Fibroblast of lung (primary cell): ENCODE results near the gene NLRC5. TPM values are rescaled to one million over a fixed set of nuclear protein-coding genes. Genes with fewer than 3 reads are reported as not detected.

ENCODE experiments used
- DNase-seq, 2 donors: peaks; one replicate each; pipeline versions ENCODE4 v3.0.0 to v3.0.0-alpha.2; 2010; ENCODE audit warnings: low read depth in 2 of 2
- H2AFZ ChIP-seq: 2 replicates; pipeline ENCODE4 v1.5.1; 2012; ENCODE audit warnings: low read length, control low read depth, inconsistent platforms
- H3K27ac ChIP-seq: 2 replicates; pipeline ENCODE4 v1.5.1; 2011; ENCODE audit warnings: low read length, control low read depth; ENCODE audit not compliant: insufficient read depth
- H3K27me3 ChIP-seq: 2 replicates; pipeline ENCODE4 v1.5.1; 2011; ENCODE audit warnings: mild to moderate bottlenecking, low read length; ENCODE audit not compliant: control insufficient read depth, insufficient read depth
- H3K36me3 ChIP-seq: 2 replicates; pipeline ENCODE4 v1.5.1; 2011; ENCODE audit warnings: low read length; ENCODE audit not compliant: control insufficient read depth, insufficient read depth
- H3K4me1 ChIP-seq: 2 replicates; pipeline ENCODE4 v1.5.1; 2011; ENCODE audit warnings: low read length; ENCODE audit not compliant: control insufficient read depth, insufficient read depth; ENCODE audit errors: extremely low read depth
- H3K4me2 ChIP-seq: 2 replicates; pipeline ENCODE4 v1.5.1; 2011; ENCODE audit warnings: low read length, control low read depth; ENCODE audit not compliant: insufficient read depth; ENCODE audit errors: extremely low read depth
- H3K4me3 ChIP-seq, 4 experiments: fragments of 200-600 bp in 1 of 4; sonication (generic) in 1 of 4; replicated peaks in 1 of 4; 2 replicates each; pipeline ENCODE4 v1.5.1; 2011 to 2016; ENCODE audit warnings: low read length in 4 of 4, low read depth in 3 of 4, mild to moderate bottlenecking in 3 of 4, control low read depth in 2 of 4, inconsistent platforms in 1 of 4, mixed read lengths in 1 of 4; ENCODE audit not compliant: insufficient read depth in 1 of 4; ENCODE audit errors: control extremely low read depth in 1 of 4
- H3K79me2 ChIP-seq: 2 replicates; pipeline ENCODE4 v1.5.1; 2012; ENCODE audit warnings: mild to moderate bottlenecking, low read length, inconsistent platforms; ENCODE audit not compliant: control insufficient read depth, insufficient read depth
- H3K9ac ChIP-seq: 2 replicates; pipeline ENCODE4 v1.5.1; 2011; ENCODE audit warnings: mild to moderate bottlenecking, low read length, control low read depth; ENCODE audit not compliant: insufficient read depth
- H3K9me3 ChIP-seq: 2 replicates; pipeline ENCODE4 v1.5.1; 2012; ENCODE audit warnings: low read depth, low read length; ENCODE audit not compliant: control insufficient read depth, insufficient read depth
- H4K20me1 ChIP-seq: 2 replicates; pipeline ENCODE4 v1.5.1; 2011; ENCODE audit warnings: low read length; ENCODE audit not compliant: control insufficient read depth, insufficient read depth; ENCODE audit errors: extremely low read depth
- EZH2 ChIP-seq: IDR thresholded peaks from 2 replicates; pipeline ENCODE4 v1.5.1; 2012; ENCODE audit warnings: low read length, control low read depth, mild to moderate bottlenecking; ENCODE audit errors: missing control alignments
- polyA plus RNA-seq, 2 donors: library from polyadenylated mRNA; depleted of rRNA in 1 of 2; stranded (reverse) in 1 of 2; unstranded in 1 of 2; fragments of >200 nt; gene quantifications; 2 replicates each; pipeline ENCODE4 v1.2.1, GENCODE V29; 2011 to 2012; ENCODE audit warnings: missing spikeins in 1 of 2
- total RNA-seq: library from RNA; depleted of rRNA; stranded (reverse); fragments of >200 nt; gene quantifications from 2 replicates; pipeline ENCODE4 v1.2.1, GENCODE V29; 2014
- TF ChIP-seq, protein P1 (sequence below), 2 donors: IDR thresholded peaks in 1 of 2; conservative IDR thresholded peaks in 1 of 2; 1 replicate in 1 of 2; 2 replicates in 1 of 2; pipeline ENCODE4 v1.5.1; 2011 to 2012; ENCODE audit warnings: low read length in 2 of 2, control low read depth in 1 of 2, inconsistent platforms in 1 of 2, low read depth in 1 of 2, mild to moderate bottlenecking in 1 of 2

NLRC5 gene
- total and polyA plus RNA-seq, 2 donors (not counting 1 experiment from before 2014, with no cell fraction given), result 22.2 to 43.6 TPM

DNA sequence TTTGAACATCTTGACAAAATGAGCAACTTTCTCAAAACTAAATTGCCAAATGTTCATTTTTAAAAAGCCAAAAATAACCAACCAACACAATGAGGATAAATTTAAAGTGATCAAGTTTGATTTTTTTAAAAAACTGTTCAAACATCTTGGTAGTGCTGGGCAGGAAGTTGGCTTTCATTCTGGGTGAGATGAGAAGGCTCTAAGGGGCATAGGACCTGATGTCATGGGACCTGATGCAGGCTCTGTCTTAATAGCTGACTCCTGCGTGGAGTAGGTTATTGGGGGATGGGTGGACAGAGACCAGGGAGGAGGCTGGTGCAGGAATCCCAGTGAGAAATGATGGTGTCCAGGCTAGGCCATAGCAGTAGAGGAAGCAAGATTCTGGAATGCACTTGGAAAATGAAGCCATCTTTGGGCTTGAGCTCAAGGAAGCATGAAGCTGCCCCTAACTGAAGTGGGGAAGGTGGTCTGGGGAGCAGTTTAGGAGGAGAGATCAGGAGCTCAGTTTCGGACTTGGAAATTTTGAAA is 20.4 kb downstream of the NLRC5 start:
- H3K79me2 ChIP-seq, result peaks cover 24% of the 10 kb centered on the region

DNA sequence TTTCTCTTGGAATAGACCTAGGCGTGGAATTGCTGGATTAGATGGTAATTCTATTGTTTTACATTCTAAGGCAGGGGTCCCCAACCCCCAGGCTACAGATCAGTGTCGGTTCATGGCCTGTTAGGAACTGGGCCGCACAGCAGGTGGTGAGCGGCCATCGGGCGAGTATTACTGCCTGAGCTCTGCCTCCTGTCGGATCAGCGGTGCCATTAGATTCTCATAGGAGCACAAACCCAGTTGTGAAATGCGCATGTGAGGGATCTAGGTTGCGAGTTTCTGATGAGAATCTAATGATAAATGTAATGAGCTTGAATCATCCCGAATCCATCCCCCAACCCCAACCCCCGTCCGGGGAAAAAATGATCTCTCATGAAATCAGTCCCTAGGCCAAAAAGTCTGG is 23.0 kb downstream of the NLRC5 start:
- peaks cover 7% of the 10 kb centered on the region for H3K36me3 ChIP-seq
- no peaks in the 10 kb centered on the region for H3K27me3 ChIP-seq
- H3K9ac ChIP-seq, result no peak overlapping the region
- no peak for DNase-seq
- H3K79me2 ChIP-seq, result peaks cover 32% of the 10 kb centered on the region
- no peaks in the 10 kb centered on the region for H4K20me1 ChIP-seq
- peak overlapping the region; percentile 11 for H3K4me2 ChIP-seq
- no peaks in the 10 kb centered on the region for H3K9me3 ChIP-seq
- TF ChIP-seq EZH2, result no peak
- TF ChIP-seq, protein P1, sequence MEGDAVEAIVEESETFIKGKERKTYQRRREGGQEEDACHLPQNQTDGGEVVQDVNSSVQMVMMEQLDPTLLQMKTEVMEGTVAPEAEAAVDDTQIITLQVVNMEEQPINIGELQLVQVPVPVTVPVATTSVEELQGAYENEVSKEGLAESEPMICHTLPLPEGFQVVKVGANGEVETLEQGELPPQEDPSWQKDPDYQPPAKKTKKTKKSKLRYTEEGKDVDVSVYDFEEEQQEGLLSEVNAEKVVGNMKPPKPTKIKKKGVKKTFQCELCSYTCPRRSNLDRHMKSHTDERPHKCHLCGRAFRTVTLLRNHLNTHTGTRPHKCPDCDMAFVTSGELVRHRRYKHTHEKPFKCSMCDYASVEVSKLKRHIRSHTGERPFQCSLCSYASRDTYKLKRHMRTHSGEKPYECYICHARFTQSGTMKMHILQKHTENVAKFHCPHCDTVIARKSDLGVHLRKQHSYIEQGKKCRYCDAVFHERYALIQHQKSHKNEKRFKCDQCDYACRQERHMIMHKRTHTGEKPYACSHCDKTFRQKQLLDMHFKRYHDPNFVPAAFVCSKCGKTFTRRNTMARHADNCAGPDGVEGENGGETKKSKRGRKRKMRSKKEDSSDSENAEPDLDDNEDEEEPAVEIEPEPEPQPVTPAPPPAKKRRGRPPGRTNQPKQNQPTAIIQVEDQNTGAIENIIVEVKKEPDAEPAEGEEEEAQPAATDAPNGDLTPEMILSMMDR (conservative IDR thresholded peaks at IDR 0.05 in 1 of 2, IDR thresholded peaks at IDR 0.05 in 1 of 2; ENCODE audit: low read depth in 1 of 2, low read length in 2 of 2), result no peak
- peaks cover 7% of the 10 kb centered on the region for H3K4me1 ChIP-seq
- H2AFZ ChIP-seq, result no peak overlapping the region
- no peak overlapping the region for H3K4me3 ChIP-seq
- H3K27ac ChIP-seq, result no peak overlapping the region

More for the DNA sequence above, 20.4 kb downstream of the NLRC5 start:
- H3K36me3 ChIP-seq, result no peaks in the 10 kb centered on the region
- no peaks in the 10 kb centered on the region for H3K9me3 ChIP-seq
- no peak for DNase-seq
- TF ChIP-seq, protein P1 (conservative IDR thresholded peaks at IDR 0.05 in 1 of 2, IDR thresholded peaks at IDR 0.05 in 1 of 2; ENCODE audit: low read depth in 1 of 2, low read length in 2 of 2), result no peak
- TF ChIP-seq EZH2, result no peak
- H3K27ac ChIP-seq, result no peak overlapping the region
- no peak overlapping the region for H2AFZ ChIP-seq
- H3K9ac ChIP-seq, result no peak overlapping the region
- no peak overlapping the region for H3K4me2 ChIP-seq
- H4K20me1 ChIP-seq, result no peaks in the 10 kb centered on the region
- no peaks in the 10 kb centered on the region for H3K27me3 ChIP-seq
- H3K4me3 ChIP-seq, result no peak overlapping the region
- H3K4me1 ChIP-seq, result peaks cover 7% of the 10 kb centered on the region

DNA sequence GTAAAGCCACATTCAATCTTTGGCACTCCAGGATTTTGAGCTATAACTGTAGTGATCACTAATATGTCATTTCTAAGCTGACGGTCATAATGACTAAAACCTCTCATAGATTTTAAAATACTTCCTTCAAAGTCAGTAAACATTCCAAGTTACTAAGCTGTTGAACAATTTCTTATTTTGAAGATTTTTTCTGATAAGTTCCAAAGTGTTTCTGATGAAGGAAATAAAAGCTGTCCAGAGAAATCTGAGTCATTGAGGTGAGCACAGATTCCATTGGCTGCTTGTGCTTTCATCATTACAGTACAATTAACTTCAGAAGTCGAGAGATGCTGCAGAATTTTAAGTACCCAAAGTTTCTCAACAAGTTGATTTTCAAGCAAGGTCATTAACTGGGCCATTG is 23.9 kb downstream of the NLRC5 start:
- no peaks in the 10 kb centered on the region for H3K9me3 ChIP-seq
- peak in 1 of 2 donors; percentile 87 for DNase-seq
- peaks cover 32% of the 10 kb centered on the region for H3K79me2 ChIP-seq
- H3K9ac ChIP-seq, result no peak overlapping the region
- no peak for TF ChIP-seq EZH2
- TF ChIP-seq, protein P1 (conservative IDR thresholded peaks at IDR 0.05 in 1 of 2, IDR thresholded peaks at IDR 0.05 in 1 of 2; ENCODE audit: low read depth in 1 of 2, low read length in 2 of 2), result no peak
- no peak overlapping the region for H3K4me3 ChIP-seq
- no peaks in the 10 kb centered on the region for H4K20me1 ChIP-seq
- no peak overlapping the region for H2AFZ ChIP-seq
- H3K27me3 ChIP-seq, result no peaks in the 10 kb centered on the region
- peaks cover 14% of the 10 kb centered on the region for H3K36me3 ChIP-seq
- no peak overlapping the region for H3K27ac ChIP-seq
- peaks cover 7% of the 10 kb centered on the region for H3K4me1 ChIP-seq
- no peak overlapping the region for H3K4me2 ChIP-seq
